Endothelial cell of umbilical vein (primary cell): Measurements from ENCODE around the gene CFAP161. TPM values are rescaled to one million over a fixed set of nuclear protein-coding genes. Genes with fewer than 3 reads are reported as not detected.

Experiments used
- BruUV-seq: library from RNA; stranded (reverse); fragments of 400-500 nt; replicated peaks from 2 replicates; lab custom pipeline; 2021; lab: Mats Ljungman, UMichigan
- CTCF ChIA-PET: fragments of 300-600, 350-600 bp; sonication (Branson Sonifier 250); formaldehyde crosslinking; loops from one replicate; lab custom pipeline; 2021; ENCODE audit warnings: antibody characterized with exemption, inconsistent platforms; lab: Charles Lee
- POLR2A ChIA-PET: fragments of 300-600, 350-600 bp; sonication (Branson Sonifier 250); formaldehyde crosslinking; loops from one replicate; lab custom pipeline; 2021; ENCODE audit warnings: antibody characterized with exemption, inconsistent platforms; lab: Charles Lee
- DNase-seq: peaks from one replicate; pipeline ENCODE4 v3.0.0-alpha.2; 2011; ENCODE audit warnings: low read depth, low spot score
- FAIRE-seq: peaks from 2 replicates; lab custom pipeline; 2011; peaks lifted over from hg19 to GRCh38; lab: Jason Lieb, UNC
- H2AFZ ChIP-seq: 2 replicates; pipeline ENCODE4 v1.6.0; 2012; ENCODE audit warnings: low read depth, low read length, control low read depth, inconsistent platforms
- H3K27ac ChIP-seq: 2 replicates; pipeline ENCODE4 v1.5.1; 2011; ENCODE audit warnings: low read depth, mild to moderate bottlenecking, control low read depth, low read length, moderate library complexity; ENCODE audit not compliant: insufficient read depth
- H3K27me3 ChIP-seq, 2 experiments: 2 replicates each; pipeline versions ENCODE4 v1.6.0 to v1.6.1; 2011; ENCODE audit warnings: low read length in 2 of 2, mixed read lengths in 1 of 2; ENCODE audit not compliant: control insufficient read depth in 2 of 2, insufficient read depth in 2 of 2
- H3K36me3 ChIP-seq, 2 experiments: 2 replicates in 1 of 2; 3 replicates in 1 of 2; pipeline ENCODE4 v1.5.1; 2011; ENCODE audit warnings: low read length in 2 of 2, mild to moderate bottlenecking in 1 of 2, moderate library complexity in 1 of 2; ENCODE audit not compliant: control insufficient read depth in 2 of 2, insufficient read depth in 2 of 2; ENCODE audit errors: extremely low read depth in 1 of 2
- H3K4me1 ChIP-seq: 3 replicates; pipeline ENCODE4 v1.5.1; 2011; ENCODE audit warnings: mild to moderate bottlenecking, low read length; ENCODE audit not compliant: control insufficient read depth, insufficient read depth; ENCODE audit errors: extremely low read depth
- H3K4me2 ChIP-seq: 2 replicates; pipeline ENCODE4 v1.6.1; 2011; ENCODE audit warnings: low read length, control low read depth, mixed read lengths; ENCODE audit not compliant: insufficient read depth
- H3K4me3 ChIP-seq, 3 experiments: fragments of 200-600 bp in 1 of 3; sonication (generic), shearing (Covaris generic) in 1 of 3; replicated peaks in 1 of 3; 2 replicates each; pipeline ENCODE4 v1.5.1; 2011 to 2016; ENCODE audit warnings: control low read depth in 3 of 3, low read length in 3 of 3, mild to moderate bottlenecking in 2 of 3, inconsistent platforms in 1 of 3, low read depth in 1 of 3, moderate library complexity in 1 of 3; ENCODE audit not compliant: insufficient read depth in 1 of 3
- H3K79me2 ChIP-seq: 2 replicates; pipeline ENCODE4 v1.6.0; 2012; ENCODE audit warnings: low read length, inconsistent platforms; ENCODE audit not compliant: control insufficient read depth, insufficient read depth
- H3K9ac ChIP-seq: replicated peaks from 2 replicates; pipeline ENCODE3; 2011; ENCODE audit warnings: low read length, control low read depth; ENCODE audit not compliant: insufficient read depth; ENCODE audit errors: extremely low read depth
- H3K9me1 ChIP-seq: replicated peaks from 3 replicates; pipeline ENCODE4 v1.6.0; 2011; ENCODE audit warnings: mild to moderate bottlenecking, low read length; ENCODE audit not compliant: control insufficient read depth, insufficient read depth; ENCODE audit errors: extremely low read depth
- H3K9me3 ChIP-seq: replicated peaks from 2 replicates; pipeline ENCODE4 v1.5.1; 2012; ENCODE audit warnings: low read length, inconsistent platforms; ENCODE audit not compliant: control insufficient read depth, insufficient read depth
- H4K20me1 ChIP-seq: replicated peaks from 2 replicates; pipeline ENCODE3; 2011; ENCODE audit warnings: mild to moderate bottlenecking, low read length; ENCODE audit not compliant: control insufficient read depth, insufficient read depth; ENCODE audit errors: extremely low read depth
- CTCF ChIP-seq, 2 donors: IDR thresholded peaks; 1 replicate in 1 of 2; 2 replicates in 1 of 2; pipeline ENCODE4 v1.5.1; 2011; ENCODE audit warnings: low read length in 2 of 2, mild to moderate bottlenecking in 2 of 2, moderate library complexity in 2 of 2, control low read depth in 1 of 2, inconsistent platforms in 1 of 2, low read depth in 1 of 2; ENCODE audit not compliant: insufficient read depth in 1 of 2; ENCODE audit errors: extremely low read depth in 1 of 2
- EZH2 ChIP-seq: IDR thresholded peaks from 2 replicates; pipeline ENCODE4 v1.6.1; 2012; ENCODE audit warnings: borderline replicate concordance, low read depth, mild to moderate bottlenecking, moderate library complexity, low read length, inconsistent platforms; ENCODE audit not compliant: severe bottlenecking
- FOS ChIP-seq: IDR thresholded peaks from 2 replicates; pipeline ENCODE4 v1.6.1; 2011; ENCODE audit warnings: mild to moderate bottlenecking, low read length, moderate library complexity, borderline replicate concordance; ENCODE audit not compliant: insufficient read depth
- GATA2 ChIP-seq: IDR thresholded peaks from 2 replicates; pipeline ENCODE4 v1.7.0; 2011; ENCODE audit warnings: low read depth, mild to moderate bottlenecking, moderate library complexity, mixed read lengths, low read length; ENCODE audit not compliant: insufficient read length, insufficient read depth
- JUN ChIP-seq: IDR thresholded peaks from 2 replicates; pipeline ENCODE4 v1.6.1; 2011; ENCODE audit warnings: borderline replicate concordance, low read depth; ENCODE audit not compliant: insufficient read length, insufficient read depth
- MYC ChIP-seq: IDR thresholded peaks from one replicate; pipeline ENCODE4 v1.6.1; 2011; ENCODE audit warnings: mild to moderate bottlenecking, low read depth, low read length
- POLR2A ChIP-seq: IDR thresholded peaks from 2 replicates; pipeline ENCODE4 v1.6.1; 2012; ENCODE audit warnings: low read depth, mild to moderate bottlenecking, control low read depth, low read length
- POLR2AphosphoS5 ChIP-seq: IDR thresholded peaks from 2 replicates; pipeline ENCODE4 v1.6.1; 2012; ENCODE audit warnings: low read depth, mild to moderate bottlenecking, control low read depth, low read length, moderate library complexity; ENCODE audit not compliant: insufficient read depth
- dilution Hi-C: fragments of 300-500 bp; cut with MboI; formaldehyde crosslinking; loops from one replicate; pipeline ENCODE4 v1.15.0; 2019; ENCODE audit warnings: low sequenced_read_pairs; ENCODE audit not compliant: extremely low pct_ligation_motif_present
- intact Hi-C: fragments of 100-400 bp; cut with micrococcal nuclease; formaldehyde crosslinking; loops from one replicate; pipeline ENCODE4 v1.10.0; 2022
- polyA plus RNA-seq, 4 experiments: library from polyadenylated mRNA; depleted of rRNA in 3 of 4; stranded (reverse) in 3 of 4; unstranded in 1 of 4; fragments of >200 nt; gene quantifications; 2 replicates each; pipeline versions ENCODE4 v1.2.1 to v1.2.3, GENCODE V29; 2011 to 2012; ENCODE audit warnings: missing spikeins in 1 of 4
- total RNA-seq: library from RNA; stranded (reverse); gene quantifications from 2 replicates; pipeline ENCODE4 v1.2.3, GENCODE V29; 2021
- TF ChIP-seq, protein P1 (sequence below): IDR thresholded peaks from 2 replicates; pipeline ENCODE4 v1.6.1; 2011; ENCODE audit not compliant: insufficient read depth, insufficient read length

The CFAP161 gene
- total and polyA plus RNA-seq, 2 donors (not counting 3 experiments of a cell fraction or from before 2014, with no cell fraction given): 0.08 TPM; not detected in 1

DNA sequence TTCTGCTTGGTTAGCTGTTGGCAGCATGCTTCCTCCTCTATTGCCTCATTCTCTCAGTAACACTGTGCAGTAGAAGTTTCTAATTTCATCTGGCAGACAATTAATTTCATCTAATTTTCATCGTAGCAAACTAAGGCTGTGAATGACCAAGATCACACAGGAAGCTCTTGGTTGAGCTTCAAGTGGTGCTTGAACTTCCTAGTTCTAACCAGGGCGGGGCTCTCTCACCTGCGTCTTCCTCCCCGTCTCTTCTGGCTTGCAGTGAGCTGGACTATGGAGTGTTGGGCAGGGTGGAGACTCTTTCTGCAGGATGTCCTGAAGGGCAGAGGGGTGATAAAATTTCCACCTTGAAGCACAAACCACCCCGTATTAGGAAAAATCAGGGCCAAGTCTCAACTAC lies 60.7 kb downstream of the CFAP161 start:
- Histone ChIP-seq H3K9me1 (no peaks in the 10 kb centered on the region), H3K79me2 (no peaks in the 10 kb centered on the region), H3K9ac (no peak overlapping the region), H3K4me1 (no peaks in the 10 kb centered on the region), H3K4me3 (no peak overlapping the region), H3K9me3 (no peaks in the 10 kb centered on the region), H3K36me3 (no peaks in the 10 kb centered on the region), H2AFZ (no peak overlapping the region), H3K27me3 (no peaks in the 10 kb centered on the region), H3K27ac (no peak overlapping the region), H4K20me1 (no peaks in the 10 kb centered on the region), H3K4me2 (no peak overlapping the region)
- ChIA-PET POLR2A (no interaction called here), CTCF (no interaction called here)
- dilution Hi-C loops (no loop called here), intact Hi-C loops (no loop called here)
- no peak for FAIRE-seq
- no peak for TF ChIP-seq GATA2
- TF ChIP-seq CTCF (IDR thresholded peaks at IDR 0.05; ENCODE audit: extremely low read depth in 1 of 2, insufficient read depth in 1 of 2, low read depth in 1 of 2, low read length in 2 of 2): no peak
- no peak for TF ChIP-seq JUN
- TF ChIP-seq, protein P1, sequence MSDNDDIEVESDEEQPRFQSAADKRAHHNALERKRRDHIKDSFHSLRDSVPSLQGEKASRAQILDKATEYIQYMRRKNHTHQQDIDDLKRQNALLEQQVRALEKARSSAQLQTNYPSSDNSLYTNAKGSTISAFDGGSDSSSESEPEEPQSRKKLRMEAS: no peak
- TF ChIP-seq MYC: no peak
- no peak for TF ChIP-seq POLR2A
- TF ChIP-seq EZH2: no peak
- no peak for TF ChIP-seq FOS
- no peak for TF ChIP-seq POLR2AphosphoS5
- no peak for DNase-seq
- no TSS peak for BruUV-seq
